Natural killer cell (primary cell): ENCODE measurements around the gene CEP55. TPM values are rescaled to one million over a fixed set of nuclear protein-coding genes. Genes with fewer than 3 reads are reported as not detected.
A peak's percentile ranks its signal among the peaks of the same experiment; 100 is the strongest.

Experiments
- ATAC-seq, 3 donors: fragments of 150-1000 bp in 2 of 3; fragments of 200-7000 bp in 1 of 3; cut with Tn5 transposase; 1 replicate in 1 of 3; 2 replicates in 2 of 3; pipeline ENCODE4 v1.10.0; 2021; ENCODE audit warnings: mild to moderate bottlenecking in 2 of 3, moderate library complexity in 2 of 3
- DNase-seq, 2 donors: peaks; one replicate each; pipeline versions ENCODE4 v3.0.0 to v3.0.0-alpha.2; 2013 to 2021; ENCODE audit warnings: mixed read lengths in 1 of 2
- H3K27ac ChIP-seq: one replicate; pipeline ENCODE4 v1.5.1; 2013; ENCODE audit warnings: mild to moderate bottlenecking, low read length
- H3K27me3 ChIP-seq: one replicate; pipeline ENCODE4 v1.6.1; 2013; ENCODE audit warnings: low read length; ENCODE audit not compliant: control insufficient read depth, insufficient read depth
- H3K36me3 ChIP-seq: one replicate; pipeline ENCODE4 v1.6.1; 2013; ENCODE audit warnings: low read length; ENCODE audit not compliant: control insufficient read depth, insufficient read depth
- H3K4me1 ChIP-seq: one replicate; pipeline ENCODE4 v1.6.1; 2013; ENCODE audit warnings: low read length; ENCODE audit not compliant: control insufficient read depth, insufficient read depth
- H3K4me3 ChIP-seq: one replicate; pipeline ENCODE4 v1.5.1; 2013; ENCODE audit warnings: low read length
- H3K9me3 ChIP-seq: one replicate; pipeline ENCODE4 v1.6.1; 2013; ENCODE audit warnings: low read length; ENCODE audit not compliant: control insufficient read depth, insufficient read depth
- H3K27ac Mint-ChIP-seq, 2 donors: one replicate each; pipeline ENCODE4 v1.8.0; 2022; ENCODE audit warnings: mild to moderate bottlenecking in 2 of 2, mixed read lengths in 2 of 2, moderate library complexity in 1 of 2
- H3K27me3 Mint-ChIP-seq, 2 donors: one replicate each; pipeline ENCODE4 v1.8.0; 2022; ENCODE audit warnings: low read depth in 2 of 2, mixed read lengths in 2 of 2
- H3K36me3 Mint-ChIP-seq: one replicate; pipeline ENCODE4 v1.8.0; 2022; ENCODE audit warnings: mixed read lengths
- H3K4me1 Mint-ChIP-seq, 2 donors: one replicate each; pipeline ENCODE4 v1.8.0; 2022; ENCODE audit warnings: mixed read lengths in 2 of 2
- H3K4me3 Mint-ChIP-seq: one replicate; pipeline ENCODE4 v1.8.0; 2022; ENCODE audit warnings: mild to moderate bottlenecking, moderate library complexity, mixed read lengths
- H3K9me3 Mint-ChIP-seq, 2 donors: one replicate each; pipeline ENCODE4 v1.8.0; 2022; ENCODE audit warnings: mixed read lengths in 2 of 2
- CTCF ChIP-seq: fragments of 200-600 bp; IDR thresholded peaks from one replicate; pipeline ENCODE4 v1.8.0; 2022; ENCODE audit warnings: antibody characterized with exemption
- WGBS: methylation state at CpG from one replicate; pipeline ENCODE4 v1.1.7; 2013; ENCODE audit warnings: missing lambda C conversion rate; ENCODE audit not compliant: insufficient coverage; 5-methylcytosine and 5-hydroxymethylcytosine counted together
- intact Hi-C: fragments of 100-400 bp; cut with micrococcal nuclease; formaldehyde crosslinking; loops from one replicate; pipeline ENCODE4 v1.14.2; 2022
- total RNA-seq, 4 donors: library from RNA; stranded (reverse); fragments of 120-200 nt in 1 of 4; gene quantifications; one replicate each; pipeline versions ENCODE4 v1.2.3 to v1.2.4, GENCODE V29; 2013 to 2022

The CEP55 gene
- under 1 TPM; 0.35 to 0.85 (median 0.50) TPM for total RNA-seq
- 0.81 TPM for total RNA-seq (2013)

- Histone ChIP-seq H3K36me3 (no peaks in the 10 kb centered on the region), H3K9me3 (no peaks in the 10 kb centered on the region), H3K27ac (peak within 1 kb of the TSS; percentile 17), H3K4me1 (peaks cover 14% of the 10 kb centered on the region), H3K4me3 (peak within 1 kb of the TSS; percentile 95), H3K27me3 (no peaks in the 10 kb centered on the region)
- 1% methylated on average over 68 of the region's 68 CpGs for WGBS
- peaks cover 11 to 18% of the 10 kb centered on the region in 2 donors for H3K4me1 Mint-ChIP-seq
- DNase-seq (peak; percentile 94 to 96), ATAC-seq (peak; percentile 99 to 100 (median 99))
- intact Hi-C loops: loop anchor here (5.0 kb wide), 2 partner anchors 206 to 649 kb away; partner anchors contain the start of genes EXOC6 and FRA10AC1
- no peaks in the 10 kb centered on the region for H3K9me3 Mint-ChIP-seq
- peaks cover 11 to 16% of the 10 kb centered on the region in 2 donors for H3K27me3 Mint-ChIP-seq
- H3K4me3 Mint-ChIP-seq: peak within 1 kb of the TSS; percentile 91
- H3K36me3 Mint-ChIP-seq: no peaks in the 10 kb centered on the region
- no peak for TF ChIP-seq CTCF
- peak within 1 kb of the TSS; percentile 73 to 79 for H3K27ac Mint-ChIP-seq
Measured at GRCh38 chr10:93496322-93497041, at the start of gene CEP55. TSS of gene CEP55 (plus strand) at chr10:93496612. CDS start at chr10:93500052, 3,440 bp downstream.

- H3K36me3 Mint-ChIP-seq: no peaks in the 10 kb centered on the region
- intact Hi-C loops: no loop called here
- H3K9me3 Mint-ChIP-seq: no peaks in the 10 kb centered on the region
- Histone ChIP-seq H3K27ac (no peak overlapping the region), H3K36me3 (no peaks in the 10 kb centered on the region), H3K4me1 (no peaks in the 10 kb centered on the region), H3K27me3 (no peaks in the 10 kb centered on the region), H3K4me3 (no peak overlapping the region), H3K9me3 (no peaks in the 10 kb centered on the region)
- 81% methylated on average over 6 of the region's 6 CpGs for WGBS
- no peak for TF ChIP-seq CTCF
- DNase-seq (no peak), ATAC-seq (no peak)
- H3K27me3 Mint-ChIP-seq: peaks cover 0 to 4% of the 10 kb centered on the region in 2 donors
- H3K4me1 Mint-ChIP-seq: no peaks in the 10 kb centered on the region
- no peak overlapping the region for H3K4me3 Mint-ChIP-seq
- H3K27ac Mint-ChIP-seq: no peak overlapping the region
Measured at GRCh38 chr10:93447019-93447418, 49.4 kb upstream of the CEP55 start.

DNA sequence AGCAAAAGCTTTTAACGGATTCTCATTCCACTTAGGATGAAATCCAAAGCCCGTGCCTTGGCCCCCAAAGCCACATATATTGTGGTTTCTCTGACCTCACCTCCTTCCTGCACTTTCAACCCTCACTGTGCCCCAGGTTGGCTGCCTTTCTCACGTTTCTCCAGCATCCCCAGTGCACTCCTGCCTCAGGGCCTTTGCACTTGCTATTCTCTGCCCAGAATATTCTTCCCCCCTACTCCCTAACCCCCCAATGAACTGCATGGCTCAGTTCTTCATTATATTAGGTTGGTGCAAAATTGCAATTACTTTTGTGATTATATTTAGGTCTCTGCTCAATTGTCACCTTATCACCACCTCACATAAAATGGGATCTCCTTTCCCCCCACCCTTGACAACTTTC is 48.4 kb upstream of the CEP55 start:
- DNase-seq (no peak), ATAC-seq (no peak)
- TF ChIP-seq CTCF: no peak
- no peaks in the 10 kb centered on the region for H3K9me3 ChIP-seq
- no peak overlapping the region for H3K27ac ChIP-seq
- Mint-ChIP-seq H3K4me3 (no peak overlapping the region), H3K27me3 (peaks cover 0 to 4% of the 10 kb centered on the region in 2 donors), H3K36me3 (no peaks in the 10 kb centered on the region), H3K27ac (no peak overlapping the region), H3K9me3 (no peaks in the 10 kb centered on the region), H3K4me1 (no peaks in the 10 kb centered on the region)
- no peaks in the 10 kb centered on the region for H3K27me3 ChIP-seq
- no peaks in the 10 kb centered on the region for H3K36me3 ChIP-seq
- 40% methylated on average over 3 of the region's 3 CpGs for WGBS
- H3K4me1 ChIP-seq: no peaks in the 10 kb centered on the region
- no peak overlapping the region for H3K4me3 ChIP-seq
- intact Hi-C loops: no loop called here
